Kidney capillary endothelial cell (primary cell): ENCODE results near the gene FBN1.

Source experiments
- DNase-seq: peaks from one replicate; pipeline ENCODE4 v3.0.0-alpha.2; 2018; ENCODE audit warnings: low spot score

FBN1 gene

GRCh38 chr15:48366584-48367312, 278.8 kb downstream of the FBN1 start:
- DNase-seq, result no peak

- DNase-seq, result no peak
Measured at GRCh38 chr15:48365575-48365974, 279.9 kb downstream of the FBN1 start.

GRCh38 chr15:48363474-48363873, 282.0 kb downstream of the FBN1 start:
- DNase-seq, result no peak

DNA sequence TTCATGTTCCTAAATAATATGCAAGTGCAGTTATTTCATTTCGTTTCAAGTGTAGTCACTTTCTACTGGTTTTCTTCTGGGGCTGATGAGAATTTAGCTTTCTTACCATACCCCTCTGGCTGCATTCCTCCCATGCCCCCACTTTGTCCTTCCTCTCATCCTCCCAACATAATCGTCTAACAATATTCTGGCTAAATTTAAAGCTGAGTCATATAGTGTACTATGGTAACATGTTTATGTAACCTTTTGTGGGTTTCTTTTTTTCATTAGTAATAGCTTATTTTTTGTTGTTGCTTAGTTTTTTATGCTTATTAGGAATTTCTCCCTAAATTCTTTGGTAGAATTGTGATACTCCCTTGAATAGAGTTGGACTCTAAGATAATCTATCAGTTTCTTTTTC, 283.8 kb downstream of the FBN1 start:
- DNase-seq, result no peak

GRCh38 chr15:48360841-48361240, 284.7 kb downstream of the FBN1 start:
- DNase-seq, result no peak
